Measurements from ENCODE around the gene CRK.
"Not testable (repeated sequence)": the region's sequence is repeated elsewhere in the genome, so short reads cannot be mapped to it uniquely, and the experiment has no call there.

The CRK gene

DNA sequence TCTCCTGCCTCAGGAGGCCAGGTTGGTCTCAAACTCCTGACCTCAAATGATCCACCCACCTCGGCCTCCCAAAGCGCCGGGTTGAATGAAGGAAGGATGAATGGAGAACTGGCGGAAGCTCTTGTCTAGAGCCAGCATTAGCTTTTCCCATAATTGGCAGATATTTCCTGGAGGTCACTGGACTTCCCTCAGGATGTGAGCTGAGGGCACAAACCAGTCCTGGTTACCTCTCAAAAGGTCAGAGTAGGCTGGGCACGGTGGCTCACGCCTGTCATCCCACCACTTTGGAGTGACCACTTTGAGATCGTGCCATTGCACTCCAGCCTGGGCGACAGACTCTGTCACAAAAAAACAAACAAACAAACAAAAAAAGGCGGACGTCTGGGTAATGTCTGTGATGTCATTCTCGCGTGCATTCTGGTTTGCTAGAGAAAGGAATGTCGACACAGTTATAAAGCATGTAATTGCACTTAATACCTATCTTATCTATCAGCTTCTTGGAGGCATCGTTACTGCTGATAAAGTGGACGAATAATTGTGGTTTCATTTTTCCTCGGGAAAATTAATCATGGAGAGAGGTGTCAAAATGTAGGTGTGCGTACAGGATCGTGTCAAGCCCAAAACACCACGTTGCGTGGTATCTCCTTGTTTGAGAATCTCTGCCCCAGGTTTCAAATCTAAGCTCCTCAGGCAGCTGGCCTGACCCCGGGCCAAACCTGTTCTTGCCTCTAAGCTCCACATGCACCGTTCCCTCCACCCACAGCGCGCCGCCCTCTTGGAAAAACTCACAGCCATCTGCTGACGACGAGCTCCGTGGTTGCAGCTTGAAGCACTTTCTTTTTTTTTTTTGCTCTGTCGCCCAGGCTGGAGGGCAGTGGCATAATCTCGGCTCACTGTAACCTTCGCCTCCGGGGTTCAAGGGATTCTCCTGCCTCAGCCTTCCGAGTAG is 6.4 kb upstream of the CRK start:
- peak; percentile 87 for DNase-seq

DNA sequence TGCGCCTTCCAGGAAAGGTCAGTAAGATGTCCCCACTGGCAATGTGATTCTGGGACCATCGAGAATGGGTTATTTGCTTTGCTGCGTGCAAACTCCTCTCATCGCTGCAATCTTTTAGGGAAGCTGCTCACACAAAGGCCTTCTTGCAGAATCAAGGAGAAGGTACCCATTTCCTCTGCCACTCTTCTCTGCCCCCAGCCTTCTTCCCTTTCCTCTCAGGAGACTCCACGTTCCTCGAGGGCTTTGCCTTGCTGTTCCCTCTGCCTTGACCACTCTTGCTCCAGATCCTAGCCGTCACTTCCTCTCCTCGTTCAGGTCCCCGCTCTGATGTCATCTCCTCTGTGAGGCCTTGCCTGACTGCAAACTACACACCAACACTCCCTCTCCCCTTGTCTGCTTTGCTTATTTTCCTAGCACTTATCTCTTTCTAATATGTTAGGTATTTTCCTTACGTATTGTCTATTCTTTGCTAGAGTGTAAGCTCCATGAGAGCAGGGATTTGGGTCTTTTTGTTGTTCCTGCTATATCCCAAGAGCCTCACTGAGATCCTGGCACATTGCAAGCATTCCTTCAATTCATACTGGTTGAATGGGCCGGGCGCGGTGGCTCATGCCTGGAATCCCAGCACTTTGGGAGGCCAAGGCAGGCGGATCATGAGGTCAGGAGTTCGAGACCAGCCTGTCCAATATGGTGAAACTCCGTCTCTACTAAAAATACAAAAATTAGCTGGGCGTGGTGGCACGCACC is 5.3 kb upstream of the CRK start:
- DNase-seq: no peak

DNA sequence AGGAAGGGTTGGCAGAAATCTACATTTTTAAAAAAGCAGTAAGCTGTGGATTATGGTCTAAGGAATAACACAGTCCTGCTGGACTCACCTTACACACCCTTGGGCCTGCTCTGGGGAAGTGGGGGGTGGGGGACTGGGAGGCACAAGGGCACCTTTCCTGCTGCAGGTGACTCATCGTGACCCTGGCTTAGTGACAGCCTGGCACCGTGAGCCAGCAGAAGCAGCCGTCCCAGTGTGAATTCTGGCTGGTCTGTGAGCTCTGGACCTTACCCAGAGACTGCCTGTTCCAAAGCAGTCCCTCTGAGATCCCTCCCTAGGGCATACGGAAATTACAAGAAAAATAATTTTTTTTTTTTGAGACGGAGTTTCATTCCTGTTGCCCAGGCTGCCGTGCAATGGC is 4.2 kb upstream of the CRK start:
- DNase-seq: no peak

DNA sequence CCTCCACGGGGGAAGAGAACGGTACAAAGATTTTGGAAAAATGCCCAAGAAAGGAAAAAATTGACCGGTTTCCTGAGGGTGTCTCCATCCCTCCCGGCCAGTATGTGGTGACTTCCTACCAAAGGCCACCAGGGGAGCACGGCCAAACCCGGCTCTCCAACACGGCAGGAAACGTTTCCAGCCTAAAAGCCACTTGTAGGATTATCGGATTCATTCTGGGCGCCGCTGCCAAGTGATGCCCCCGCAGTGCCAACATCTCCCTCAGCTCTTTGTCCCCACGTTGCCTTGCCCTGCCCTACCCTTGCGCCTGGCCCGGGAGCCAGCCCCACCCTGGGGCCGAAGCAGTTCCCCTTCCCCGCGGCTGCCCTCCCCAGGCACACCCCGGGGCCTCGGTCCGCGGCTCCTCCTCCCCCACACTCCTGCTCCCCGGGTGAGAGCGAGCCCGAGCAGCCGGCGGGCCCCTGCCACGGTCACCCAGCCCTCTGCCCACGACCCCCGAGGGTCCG is 688 bp downstream of the CRK start:
- peak; percentile 50 for DNase-seq

DNA sequence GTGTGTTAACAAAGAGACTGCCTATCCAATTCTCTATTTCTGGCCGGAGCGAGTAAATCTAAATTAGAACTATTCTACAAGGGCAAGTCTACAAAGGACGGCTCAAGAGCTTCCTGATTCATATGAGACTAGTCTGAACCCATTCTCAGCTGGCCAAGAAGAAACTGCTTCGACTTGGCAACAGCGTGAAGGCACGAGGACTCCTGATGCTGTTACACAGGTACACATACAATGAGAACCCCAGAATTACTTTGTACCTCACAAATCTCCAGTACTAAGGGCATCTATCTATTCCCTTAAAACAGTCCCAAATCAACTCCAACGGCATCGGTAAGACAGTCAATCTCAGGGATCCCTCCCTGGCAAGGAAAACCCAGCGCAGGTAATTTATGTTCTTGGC is 1.5 kb downstream of the CRK start:
- DNase-seq: no peak

DNA sequence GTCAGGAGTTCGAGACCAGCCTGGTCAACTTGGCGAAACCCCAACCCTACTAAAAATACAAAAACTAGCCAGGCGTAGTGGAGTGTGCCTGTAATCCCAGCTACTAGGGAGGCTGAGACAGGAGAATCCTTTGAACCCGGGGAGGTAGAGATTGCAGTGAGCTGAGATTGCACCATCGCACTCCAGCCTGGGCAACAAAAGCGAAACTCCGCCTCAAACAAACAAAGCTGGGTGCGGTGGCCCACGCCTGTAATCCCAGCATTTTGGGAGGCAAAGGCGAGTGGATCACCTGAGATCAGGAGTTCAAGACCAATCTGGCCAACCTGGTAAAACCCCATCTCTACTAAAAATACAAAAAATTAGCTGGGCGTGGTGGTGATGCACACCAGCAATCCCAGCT is 2.3 kb downstream of the CRK start:
- DNase-seq: not testable (repeated sequence)

DNA sequence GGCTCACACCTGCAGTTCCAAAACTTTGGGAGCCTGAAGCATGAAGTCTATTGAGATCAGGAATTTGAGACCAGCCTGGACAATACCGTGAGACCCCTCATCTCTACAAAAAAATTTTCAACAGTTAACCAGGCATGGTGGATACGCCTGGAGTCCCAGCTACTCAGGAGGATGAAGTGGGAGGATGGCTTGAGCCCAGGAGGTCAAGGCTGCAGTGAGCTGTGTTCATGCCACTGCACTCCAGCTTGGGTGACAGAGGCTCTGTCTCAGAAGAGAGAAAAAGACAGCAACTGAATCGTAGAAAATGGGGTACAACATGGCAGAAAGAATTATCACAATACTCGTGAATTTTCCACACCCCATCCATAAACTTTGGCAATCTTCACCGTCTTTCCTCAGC is 3.2 kb downstream of the CRK start:
- DNase-seq: no peak

DNA sequence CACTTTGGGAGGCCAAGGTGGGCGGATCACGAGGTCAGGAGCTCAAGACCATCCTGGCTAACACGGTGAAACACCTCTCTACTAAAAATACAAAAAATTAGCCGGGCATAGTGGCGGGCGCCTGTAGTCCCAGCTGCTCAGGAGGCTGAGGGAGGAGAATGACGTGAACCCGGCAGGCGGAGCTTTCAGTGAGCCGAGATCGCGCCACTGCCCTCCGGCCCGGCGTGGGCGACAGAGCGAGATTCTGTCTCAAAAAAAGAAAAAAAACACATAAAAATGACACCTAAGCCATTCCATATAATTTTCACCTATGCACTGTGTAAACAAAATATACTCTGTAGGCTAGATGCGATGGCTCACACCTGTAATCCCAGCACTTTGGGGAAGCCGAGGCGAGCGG is 5.8 kb downstream of the CRK start:
- DNase-seq: not testable (repeated sequence)

DNA sequence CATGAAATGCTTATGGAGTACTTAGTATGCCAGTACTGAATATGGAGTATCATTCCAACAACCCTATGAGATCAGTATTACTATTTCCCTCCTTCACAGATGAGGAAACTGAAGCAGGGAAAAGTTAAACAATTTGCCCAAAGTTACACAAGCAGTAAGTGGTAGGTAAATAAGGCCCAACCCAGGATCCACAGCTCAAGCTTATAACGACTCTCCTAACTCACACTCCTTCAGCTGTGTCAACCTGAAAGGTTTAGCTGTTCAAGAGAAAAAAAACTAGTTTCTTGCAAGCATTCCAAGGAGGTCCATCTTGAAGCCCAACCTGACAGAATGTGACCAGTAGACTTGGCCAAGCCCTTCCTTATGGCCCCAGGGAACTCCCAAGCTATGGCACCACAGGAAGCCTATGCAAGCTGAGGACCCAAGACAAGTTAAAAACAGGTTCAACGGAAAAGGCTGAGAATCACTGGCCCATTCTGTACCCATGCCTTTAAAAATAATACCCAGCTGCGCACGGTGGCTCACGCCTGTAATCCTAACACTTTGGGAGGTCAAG is 6.5 kb downstream of the CRK start:
- DNase-seq: no peak

DNA sequence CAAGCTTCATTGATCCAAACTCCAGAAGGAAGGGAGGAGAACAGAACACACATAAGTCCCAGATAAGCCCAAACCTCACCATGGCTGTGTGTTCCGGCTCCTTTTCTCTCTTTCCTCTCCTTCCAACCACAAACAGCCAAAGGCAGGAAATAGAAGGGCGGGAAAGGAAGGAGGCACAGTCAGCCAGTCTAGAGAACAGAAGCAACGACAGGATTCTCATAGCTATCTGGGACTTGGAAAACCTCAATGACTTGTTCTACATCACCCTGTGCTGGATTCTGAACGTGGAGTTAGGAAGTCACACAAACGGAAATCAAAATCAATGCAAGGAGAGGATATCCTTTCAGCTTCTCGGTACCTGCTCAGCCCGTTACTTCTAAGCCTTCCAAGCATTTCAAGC is 9.0 kb downstream of the CRK start:
- DNase-seq: no peak

DNA sequence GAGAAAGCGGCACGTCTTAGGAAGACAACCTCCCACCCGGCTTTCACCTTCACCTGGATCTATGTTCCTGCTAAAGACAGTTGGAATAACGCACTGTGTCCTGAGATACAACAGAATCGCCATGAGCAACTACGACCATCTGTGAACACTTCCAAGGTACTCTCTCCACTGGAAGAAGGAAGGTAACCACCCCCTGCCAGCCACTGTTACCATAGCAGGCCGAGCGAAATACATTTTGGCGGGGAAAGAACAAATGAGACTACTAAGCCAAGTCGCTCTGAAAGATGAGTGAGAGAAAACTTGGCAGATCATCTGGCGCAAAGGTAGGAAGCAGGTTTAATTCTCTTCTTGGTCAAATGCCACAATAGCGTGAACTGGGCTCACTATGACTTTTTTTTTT is 9.8 kb downstream of the CRK start:
- DNase-seq: no peak

DNA sequence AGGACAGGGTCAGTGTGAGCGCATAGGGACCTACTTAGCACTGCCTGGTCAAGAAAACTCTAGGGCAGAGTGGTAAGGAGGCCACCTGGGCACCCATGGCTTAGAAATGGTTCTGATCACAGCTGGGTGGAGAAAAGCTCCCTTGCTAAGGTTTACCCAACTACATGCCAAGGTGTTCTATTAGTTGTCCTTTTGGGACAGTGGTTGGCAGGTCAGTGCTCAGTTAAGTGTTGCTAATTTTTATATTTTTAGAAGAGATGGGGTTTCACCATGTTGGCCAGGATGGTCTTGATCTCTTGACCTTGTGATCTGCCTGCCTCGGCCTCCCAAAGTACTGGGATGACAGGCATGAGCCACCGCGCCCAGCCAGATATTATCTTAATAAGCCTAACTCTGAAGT is 10.3 kb downstream of the CRK start:
- not testable (repeated sequence) for DNase-seq

DNA sequence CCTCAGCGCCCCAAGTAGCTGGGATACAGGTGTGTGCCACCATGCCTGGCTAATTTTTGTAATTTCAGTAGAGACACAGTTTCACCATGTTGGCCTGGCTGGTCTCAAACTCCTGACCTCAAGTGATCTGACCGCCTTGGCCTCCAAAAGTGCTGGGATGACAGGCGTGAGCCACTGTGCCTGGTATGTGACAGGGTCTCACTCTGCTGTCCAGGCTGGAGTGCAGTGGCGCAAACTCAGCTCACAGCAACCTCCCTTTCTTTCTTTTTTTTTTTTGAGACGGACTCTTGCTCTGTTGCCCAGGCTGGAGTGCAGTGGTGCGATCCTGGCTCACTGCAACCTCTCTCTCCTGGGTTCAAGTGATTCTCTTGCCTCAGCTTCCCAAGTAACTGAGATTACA is 13.3 kb downstream of the CRK start:
- not testable (repeated sequence) for DNase-seq

DNA sequence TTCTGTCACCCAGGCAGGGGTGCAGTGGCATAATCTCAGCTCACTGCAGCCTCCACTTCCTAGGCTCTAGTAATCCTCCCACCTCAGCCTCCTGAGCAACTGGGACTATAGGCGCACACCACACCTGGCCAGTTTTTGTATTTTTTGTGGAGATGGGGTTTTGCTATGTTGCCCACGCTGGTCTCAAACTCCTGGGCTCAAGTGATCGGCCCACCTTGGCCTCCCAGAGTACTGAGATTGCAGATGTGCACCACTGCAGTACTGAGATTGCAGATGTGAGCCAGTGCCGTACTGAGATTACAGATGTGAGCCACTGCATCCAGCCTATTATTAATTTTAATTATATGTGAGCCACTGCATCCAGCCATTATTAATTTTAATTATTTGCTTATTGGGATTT is 13.8 kb downstream of the CRK start:
- no peak for DNase-seq

DNA sequence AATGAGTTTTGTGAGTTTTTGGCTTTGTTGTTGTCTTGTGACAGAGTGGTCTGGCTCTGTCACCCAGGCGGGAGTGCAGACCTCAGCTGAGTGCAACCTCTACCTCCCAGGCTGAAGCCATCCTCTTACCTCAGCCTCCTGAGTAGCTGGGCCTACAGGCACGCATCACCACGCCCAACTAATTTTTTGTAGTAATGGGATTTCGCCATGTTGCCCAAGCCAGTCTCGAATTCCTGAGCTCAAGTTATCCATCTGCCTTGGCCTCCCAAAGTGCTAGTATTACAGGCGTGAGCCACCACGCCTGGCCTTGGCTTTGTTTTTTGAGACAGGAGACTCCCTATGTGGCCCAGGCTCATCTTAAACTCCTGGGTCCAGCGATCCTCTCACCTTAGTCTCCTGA is 15.1 kb downstream of the CRK start:
- no peak for DNase-seq

DNA sequence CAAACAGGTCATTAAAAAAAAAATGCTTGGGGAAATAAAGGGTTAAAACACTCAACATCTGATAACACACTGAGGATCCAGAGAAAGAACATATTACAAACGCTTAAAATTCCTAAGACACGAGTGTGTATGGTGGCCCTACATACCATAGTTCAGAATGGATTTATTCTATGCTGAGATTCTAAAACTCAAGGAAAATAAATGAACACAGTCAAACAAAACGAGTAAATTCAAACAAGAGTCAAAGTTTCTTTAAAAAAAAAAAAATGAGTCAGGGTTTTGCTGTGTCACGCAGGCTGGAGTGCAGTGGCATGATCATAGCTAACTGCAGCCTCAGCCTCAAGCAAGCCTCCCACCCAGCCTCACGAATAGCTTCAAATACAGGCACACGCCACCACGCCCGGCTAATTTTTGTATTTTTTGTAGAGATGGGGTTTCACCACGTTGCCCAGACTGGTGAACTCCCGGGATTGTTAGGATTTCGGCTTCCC is 17.4 kb downstream of the CRK start:
- DNase-seq: no peak

DNA sequence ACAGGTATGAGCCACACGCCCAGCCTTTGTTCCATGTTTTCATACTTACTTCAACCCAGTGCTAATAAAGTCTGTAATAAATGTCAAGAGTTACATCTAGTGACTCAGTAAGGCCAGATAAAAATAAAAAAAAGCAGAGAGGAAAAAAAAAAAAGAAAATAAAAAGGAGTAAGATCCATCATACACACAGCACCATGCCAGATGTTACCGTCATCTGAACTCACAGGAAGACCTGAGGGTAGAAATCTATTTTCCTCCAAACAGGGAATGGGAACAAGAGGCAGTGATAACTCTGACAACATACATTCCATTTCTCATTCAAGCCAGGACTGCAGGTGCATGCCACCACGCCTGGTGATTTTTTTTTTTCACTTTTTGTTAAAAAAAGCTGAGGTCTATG is 20.7 kb downstream of the CRK start:
- no peak for DNase-seq

DNA sequence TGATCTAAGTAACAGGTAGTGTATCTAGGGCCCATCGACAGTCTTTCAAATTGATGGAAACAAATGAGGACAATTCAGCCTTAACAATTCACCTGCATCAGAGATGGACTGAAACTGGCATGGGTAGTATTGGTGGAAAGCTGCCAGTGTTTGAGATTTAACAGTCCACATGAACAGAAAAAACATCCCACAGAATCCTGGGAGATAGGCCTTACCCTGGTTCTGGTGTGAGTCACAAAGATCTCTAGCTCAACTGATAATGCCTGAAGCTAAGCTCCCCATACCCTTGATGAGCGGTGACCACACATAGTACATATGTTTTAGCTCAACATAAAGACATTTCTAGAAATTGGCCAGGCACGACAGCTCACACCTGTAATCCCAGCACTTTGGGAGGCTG is 21.9 kb downstream of the CRK start:
- DNase-seq: peak; percentile 72

DNA sequence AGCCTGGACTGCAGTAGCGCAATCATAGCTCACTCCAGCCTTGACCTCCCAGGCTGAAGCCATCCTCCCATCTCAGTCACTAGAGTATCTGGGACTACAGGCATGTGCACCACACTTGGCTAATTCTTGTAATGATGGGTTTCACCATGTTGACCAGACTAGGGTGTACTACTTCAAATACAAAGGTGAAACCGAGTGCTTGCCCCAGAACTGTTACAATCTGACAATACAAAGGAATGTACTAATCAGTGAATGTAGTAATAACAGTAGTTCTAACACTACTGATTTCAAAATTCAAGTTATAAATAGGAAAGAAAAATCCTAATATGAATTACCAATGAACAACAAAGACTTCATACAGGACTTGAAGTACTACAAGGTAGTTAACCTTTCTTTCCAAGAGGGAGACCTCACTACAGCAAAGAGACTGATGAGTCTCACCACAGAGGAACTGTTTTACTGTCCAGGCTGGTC is 24.4 kb downstream of the CRK start:
- no peak for DNase-seq

DNA sequence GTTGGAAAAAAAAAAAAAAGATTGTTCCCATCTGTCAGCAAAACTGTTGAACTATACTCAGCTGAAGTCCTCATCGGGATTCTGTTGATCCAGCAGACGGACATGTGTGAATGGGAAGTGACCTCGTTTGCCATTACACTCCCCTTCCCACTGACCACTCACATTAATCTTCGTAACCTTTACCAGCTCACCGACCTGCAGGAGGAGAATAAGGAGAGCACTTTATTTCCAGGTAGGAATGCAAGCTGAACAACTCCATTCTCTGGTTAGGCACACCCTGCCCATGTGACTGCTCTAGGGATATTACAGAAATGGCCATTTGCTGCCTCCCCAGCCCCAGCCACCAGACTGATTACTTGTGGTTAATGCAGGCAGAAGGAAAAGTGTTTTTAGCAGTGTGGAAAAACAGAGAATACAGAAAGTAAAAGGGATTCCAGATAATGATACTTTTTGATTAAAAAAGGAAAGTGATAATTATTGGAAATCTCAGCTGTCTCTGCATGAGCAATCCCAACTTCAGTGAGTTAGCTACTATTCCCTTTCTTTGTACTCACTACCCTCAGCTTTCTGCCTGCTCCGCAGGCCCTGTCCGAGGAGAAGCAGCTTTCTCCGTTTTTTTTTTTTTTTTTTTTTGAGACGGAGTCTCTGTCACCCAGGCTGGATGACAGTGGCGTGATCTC is 32.4 kb downstream of the CRK start:
- no peak for DNase-seq

DNA sequence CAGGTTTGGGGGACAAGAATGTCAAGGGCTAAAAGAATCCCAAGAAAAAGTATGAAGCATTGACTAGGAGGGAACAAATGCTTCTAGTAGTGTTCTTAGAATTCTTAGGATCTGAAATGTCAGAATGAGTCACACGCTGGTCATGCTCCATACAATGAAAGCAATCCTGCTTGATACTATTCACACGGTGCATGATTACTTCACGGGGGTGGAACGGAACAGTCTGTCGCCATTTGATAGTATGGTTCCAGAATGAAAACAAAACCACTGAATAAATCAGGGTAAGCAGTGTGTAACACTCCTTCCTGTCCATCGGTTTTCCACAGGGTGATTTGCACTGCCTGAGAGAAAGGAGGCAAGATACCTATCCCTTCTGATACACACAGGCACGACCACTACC is 33.1 kb downstream of the CRK start:
- DNase-seq: peak; percentile 93

DNA sequence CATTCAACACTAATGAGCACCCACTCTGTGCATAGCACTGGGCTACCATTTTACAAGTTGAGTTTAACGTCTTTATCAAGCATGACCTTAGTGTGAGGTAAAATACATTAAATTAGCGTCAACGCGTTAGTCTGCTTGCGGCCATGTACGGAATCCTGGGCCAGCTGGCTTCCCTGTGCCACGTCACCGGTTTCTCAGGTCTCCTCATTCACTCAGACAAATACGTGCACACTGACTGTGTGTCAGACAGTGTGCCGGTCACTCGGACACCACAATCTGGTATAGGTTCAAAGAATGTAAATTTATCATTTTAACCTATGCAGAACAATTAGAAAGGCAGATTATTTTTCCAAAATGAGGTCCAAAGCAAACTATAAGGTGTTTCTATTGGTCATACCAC is 34.6 kb downstream of the CRK start:
- no peak for DNase-seq

DNA sequence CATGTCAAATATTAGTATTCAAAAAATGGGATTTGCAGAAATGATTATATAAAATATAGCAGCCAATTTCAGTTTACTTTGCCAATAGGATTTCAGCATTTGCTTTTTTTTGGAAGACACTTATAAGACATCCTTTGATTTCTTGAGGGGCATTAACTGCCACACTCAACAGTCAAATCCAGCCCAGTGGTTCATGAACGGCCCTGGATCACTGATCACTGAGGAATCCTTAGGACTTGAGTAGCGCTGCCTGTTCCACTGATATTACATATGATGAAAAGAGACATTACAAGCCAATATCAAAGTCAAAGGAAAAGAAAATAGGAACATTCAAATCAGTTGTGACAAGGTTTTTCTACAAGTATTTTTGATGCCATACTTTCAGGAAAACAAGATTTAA is 35.1 kb downstream of the CRK start:
- DNase-seq: no peak

Data from NCI-H226 (cell line).